H9 (cell line): ENCODE results near the gene SMU1. TPM values are rescaled to one million over a fixed set of nuclear protein-coding genes. Genes with fewer than 3 reads are reported as not detected.

Experiments
- DNase-seq: peaks from one replicate; pipeline ENCODE4 v3.0.0-alpha.2; 2017
- H2AFZ ChIP-seq: one replicate; pipeline ENCODE4 v1.6.1; 2013; ENCODE audit warnings: mild to moderate bottlenecking, low read length, control low read depth, moderate library complexity
- H2AK5ac ChIP-seq: 2 replicates; pipeline ENCODE4 v1.6.1; 2013; ENCODE audit warnings: low read length, control low read depth, mixed read lengths; ENCODE audit not compliant: insufficient read length
- H2BK120ac ChIP-seq: one replicate; pipeline ENCODE4 v1.6.1; 2013; ENCODE audit warnings: low read depth, mild to moderate bottlenecking, low read length, control low read depth, inconsistent platforms; ENCODE audit not compliant: poor library complexity, severe bottlenecking
- H2BK12ac ChIP-seq: 2 replicates; pipeline ENCODE4 v1.6.1; 2013; ENCODE audit warnings: low read length, control low read depth, mixed read lengths, low read depth; ENCODE audit not compliant: insufficient read length
- H2BK15ac ChIP-seq: 2 replicates; pipeline ENCODE4 v1.6.1; 2013; ENCODE audit warnings: low read depth, low read length, control low read depth
- H2BK20ac ChIP-seq: one replicate; pipeline ENCODE4 v1.6.1; 2013; ENCODE audit warnings: low read depth, mild to moderate bottlenecking, low read length, control low read depth, inconsistent platforms; ENCODE audit not compliant: poor library complexity, severe bottlenecking
- H2BK5ac ChIP-seq: 2 replicates; pipeline ENCODE4 v1.6.1; 2013; ENCODE audit warnings: low read length, control low read depth, mixed read lengths; ENCODE audit not compliant: insufficient read length
- H3K14ac ChIP-seq: 2 replicates; pipeline ENCODE4 v1.6.1; 2013; ENCODE audit warnings: low read length, control low read depth; ENCODE audit not compliant: insufficient read depth
- H3K18ac ChIP-seq: 2 replicates; pipeline ENCODE4 v1.6.1; 2013; ENCODE audit warnings: low read depth, mild to moderate bottlenecking, mixed read lengths, low read length, control low read depth; ENCODE audit not compliant: insufficient read length
- H3K23ac ChIP-seq: 2 replicates; pipeline ENCODE4 v1.6.1; 2013; ENCODE audit warnings: low read length, control low read depth, mixed read lengths, low read depth; ENCODE audit not compliant: insufficient read length
- H3K23me2 ChIP-seq: 2 replicates; pipeline ENCODE4 v1.6.1; 2013; ENCODE audit warnings: low read depth, mild to moderate bottlenecking, mixed read lengths, low read length, control low read depth; ENCODE audit not compliant: insufficient read length, poor library complexity, severe bottlenecking
- H3K27ac ChIP-seq: 2 replicates; pipeline ENCODE4 v1.5.1; 2013; ENCODE audit warnings: low read length, control low read depth, mixed read lengths, low read depth; ENCODE audit not compliant: insufficient read length
- H3K27me3 ChIP-seq: 2 replicates; pipeline ENCODE4 v1.6.1; 2013; ENCODE audit warnings: low read length, control low read depth, inconsistent platforms; ENCODE audit not compliant: insufficient read depth
- H3K4ac ChIP-seq: 2 replicates; pipeline ENCODE4 v1.6.1; 2013; ENCODE audit warnings: low read depth, mild to moderate bottlenecking, control low read depth, inconsistent platforms, low read length, moderate library complexity
- H3K4me1 ChIP-seq: 2 replicates; pipeline ENCODE4 v1.6.1; 2013; ENCODE audit warnings: low read length, control low read depth, inconsistent platforms; ENCODE audit not compliant: insufficient read depth
- H3K4me2 ChIP-seq: 2 replicates; pipeline ENCODE4 v1.6.1; 2013; ENCODE audit warnings: low read length, control low read depth, mixed read lengths; ENCODE audit not compliant: insufficient read length, insufficient read depth
- H3K56ac ChIP-seq: 2 replicates; pipeline ENCODE4 v1.6.1; 2013; ENCODE audit warnings: low read depth, mild to moderate bottlenecking, mixed read lengths, low read length, control low read depth; ENCODE audit not compliant: insufficient read length
- H3K79me1 ChIP-seq: 2 replicates; pipeline ENCODE4 v1.6.1; 2013; ENCODE audit warnings: low read depth, mild to moderate bottlenecking, moderate library complexity, low read length, control low read depth, inconsistent platforms; ENCODE audit not compliant: insufficient read depth, poor library complexity, severe bottlenecking
- H3K79me2 ChIP-seq: 2 replicates; pipeline ENCODE4 v1.6.1; 2013; ENCODE audit warnings: low read length, control low read depth, inconsistent platforms; ENCODE audit not compliant: insufficient read depth
- H3K9ac ChIP-seq: 2 replicates; pipeline ENCODE4 v1.6.1; 2013; ENCODE audit warnings: low read length, control low read depth, mixed read lengths; ENCODE audit not compliant: insufficient read length; ENCODE audit errors: extremely low read depth
- H3K9me3 ChIP-seq: one replicate; pipeline ENCODE4 v1.6.1; 2013; ENCODE audit warnings: low read depth, low read length, inconsistent platforms; ENCODE audit not compliant: control insufficient read depth
- H3T11ph ChIP-seq: one replicate; pipeline ENCODE4 v1.6.1; 2013; ENCODE audit warnings: mild to moderate bottlenecking, low read length, control low read depth, inconsistent platforms
- H4K20me1 ChIP-seq: one replicate; pipeline ENCODE4 v1.6.1; 2013; ENCODE audit not compliant: control insufficient read depth, insufficient read length, insufficient read depth
- H4K5ac ChIP-seq: 2 replicates; pipeline ENCODE4 v1.6.1; 2013; ENCODE audit warnings: low read depth, mild to moderate bottlenecking, mixed read lengths, low read length, control low read depth; ENCODE audit not compliant: insufficient read length
- H4K8ac ChIP-seq: replicated peaks from 2 replicates; pipeline ENCODE4 v1.6.1; 2013; ENCODE audit warnings: low read length, control low read depth, mixed read lengths, low read depth; ENCODE audit not compliant: insufficient read length
- H4K91ac ChIP-seq: 2 replicates; pipeline ENCODE4 v1.6.1; 2013; ENCODE audit warnings: low read depth, mild to moderate bottlenecking, moderate library complexity, mixed read lengths, low read length, control low read depth; ENCODE audit not compliant: insufficient read length
- H3K27ac Mint-ChIP-seq, 3 experiments: 2 replicates in 2 of 3; 3 replicates in 1 of 3; pipeline ENCODE4 v1.8.0; 2020 to 2021; ENCODE audit warnings: mixed read lengths in 3 of 3, mild to moderate bottlenecking in 1 of 3, moderate library complexity in 1 of 3
- H3K27me3 Mint-ChIP-seq: 2 replicates; pipeline ENCODE4 v1.8.0; 2021; ENCODE audit warnings: low read depth, mild to moderate bottlenecking, moderate library complexity, mixed read lengths
- H3K36me3 Mint-ChIP-seq, 3 experiments: 2 replicates in 2 of 3; 3 replicates in 1 of 3; pipeline ENCODE4 v1.8.0; 2020 to 2021; ENCODE audit warnings: low read depth in 3 of 3, mixed read lengths in 3 of 3; ENCODE audit not compliant: insufficient read depth in 1 of 3
- H3K4me1 Mint-ChIP-seq, 2 experiments: 2 replicates each; pipeline ENCODE4 v1.8.0; 2020; ENCODE audit warnings: mixed read lengths in 2 of 2
- H3K4me3 Mint-ChIP-seq, 2 experiments: 2 replicates in 1 of 2; 3 replicates in 1 of 2; pipeline ENCODE4 v1.8.0; 2020 to 2021; ENCODE audit warnings: mild to moderate bottlenecking in 2 of 2, mixed read lengths in 2 of 2, moderate library complexity in 1 of 2
- H3K9me3 Mint-ChIP-seq, 2 experiments: 2 replicates in 1 of 2; 3 replicates in 1 of 2; pipeline ENCODE4 v1.8.0; 2020; ENCODE audit warnings: mild to moderate bottlenecking in 2 of 2, mixed read lengths in 2 of 2, moderate library complexity in 1 of 2
- CTCF ChIP-seq: fragments of 200-600 bp; sonication (generic); conservative IDR thresholded peaks from 3 replicates; pipeline ENCODE4 v1.8.0; 2021; ENCODE audit warnings: antibody characterized with exemption, mild to moderate bottlenecking
- WGBS: extraction: QIAGEN DNeasy Blood & Tissue Kit; methylation state at CpG from one replicate; pipeline ENCODE4 v1.1.7; 2013; ENCODE audit warnings: missing lambda C conversion rate, low lambda C conversion rate, mixed read lengths; ENCODE audit not compliant: insufficient read length; ENCODE audit errors: extremely low coverage; 5-methylcytosine and 5-hydroxymethylcytosine counted together
- total RNA-seq: library from RNA; stranded (reverse); gene quantifications from 2 replicates; pipeline ENCODE4 v1.2.1, GENCODE V29; 2021

Gene SMU1
- total RNA-seq, 1 experiment from 2014 or later, result 26.9 TPM

DNA sequence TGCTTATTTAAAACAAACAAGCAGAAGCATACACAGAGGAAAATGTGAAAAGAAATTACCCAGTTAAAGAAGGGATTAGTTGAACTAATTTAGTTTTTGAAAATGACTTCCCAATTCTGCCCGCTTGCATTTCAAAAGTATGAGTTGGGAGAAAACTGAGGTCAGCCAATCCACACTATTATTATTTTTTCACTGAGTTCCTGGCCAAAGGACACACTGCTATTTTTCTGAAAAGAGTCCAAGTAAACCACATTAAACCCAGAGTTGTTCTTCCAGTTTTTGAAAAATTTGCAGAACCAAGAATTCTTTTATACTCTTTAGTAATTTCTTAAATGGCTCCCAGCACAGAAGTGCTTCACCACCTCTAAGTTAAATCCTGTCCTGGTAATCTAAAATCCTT is 7.5 kb downstream of the SMU1 start:
- H4K91ac ChIP-seq, result no peak overlapping the region
- no peak overlapping the region for H2BK5ac ChIP-seq
- no peaks in the 10 kb centered on the region for H3K27me3 ChIP-seq
- no peaks in the 10 kb centered on the region for H3K4me1 ChIP-seq
- no peak overlapping the region for H4K5ac ChIP-seq
- H3K56ac ChIP-seq, result no peak overlapping the region
- no peak overlapping the region for H3K23ac ChIP-seq
- DNase-seq, result no peak
- Mint-ChIP-seq H3K4me3 (no peak overlapping the region), H3K36me3 (peaks cover 23 to 80% (median 73%) of the 10 kb centered on the region in 3 experiments; a peak in 6 of 7 replicates), H3K27ac (no peak overlapping the region), H3K27me3 (no peaks in the 10 kb centered on the region), H3K9me3 (no peaks in the 10 kb centered on the region), H3K4me1 (no peaks in the 10 kb centered on the region)
- H2AFZ ChIP-seq, result no peak overlapping the region
- no peak overlapping the region for H2BK120ac ChIP-seq
- no peak overlapping the region for H3K14ac ChIP-seq
- H3K18ac ChIP-seq, result no peak overlapping the region
- TF ChIP-seq CTCF, result no peak
- no peak overlapping the region for H4K8ac ChIP-seq
- no peak overlapping the region for H3K27ac ChIP-seq
- no peaks in the 10 kb centered on the region for H4K20me1 ChIP-seq
- H3K4me2 ChIP-seq, result no peak overlapping the region
- no peak overlapping the region for H3K9ac ChIP-seq
- no peak overlapping the region for H2AK5ac ChIP-seq
- H3K4ac ChIP-seq, result no peak overlapping the region
- no peaks in the 10 kb centered on the region for H3K9me3 ChIP-seq
- no peaks in the 10 kb centered on the region for H3K79me2 ChIP-seq
- WGBS, result no CpG with 5 or more reads among the region's 1 CpG
- no peaks in the 10 kb centered on the region for H3K23me2 ChIP-seq
- H3K79me1 ChIP-seq, result no peaks in the 10 kb centered on the region
- H2BK20ac ChIP-seq, result no peak overlapping the region
- H2BK15ac ChIP-seq, result no peak overlapping the region
- H2BK12ac ChIP-seq, result no peak overlapping the region
- no peak overlapping the region for H3T11ph ChIP-seq
